Activated CD4-positive, CD25-positive, alpha-beta regulatory T cell treated with anti-CD3 and anti-CD28 coated beads, Interleukin-2, amount 50 U/mL, for 24 hours (primary cell): ENCODE results near the gene DNAH12.

Source experiments
- ATAC-seq, 2 donors: fragments of 150-1000 bp; cut with Tn5 transposase; one replicate each; pipeline ENCODE4 v1.10.0; 2021; ENCODE audit warnings: mild to moderate bottlenecking in 1 of 2, moderate library complexity in 1 of 2

Gene DNAH12, protein sequence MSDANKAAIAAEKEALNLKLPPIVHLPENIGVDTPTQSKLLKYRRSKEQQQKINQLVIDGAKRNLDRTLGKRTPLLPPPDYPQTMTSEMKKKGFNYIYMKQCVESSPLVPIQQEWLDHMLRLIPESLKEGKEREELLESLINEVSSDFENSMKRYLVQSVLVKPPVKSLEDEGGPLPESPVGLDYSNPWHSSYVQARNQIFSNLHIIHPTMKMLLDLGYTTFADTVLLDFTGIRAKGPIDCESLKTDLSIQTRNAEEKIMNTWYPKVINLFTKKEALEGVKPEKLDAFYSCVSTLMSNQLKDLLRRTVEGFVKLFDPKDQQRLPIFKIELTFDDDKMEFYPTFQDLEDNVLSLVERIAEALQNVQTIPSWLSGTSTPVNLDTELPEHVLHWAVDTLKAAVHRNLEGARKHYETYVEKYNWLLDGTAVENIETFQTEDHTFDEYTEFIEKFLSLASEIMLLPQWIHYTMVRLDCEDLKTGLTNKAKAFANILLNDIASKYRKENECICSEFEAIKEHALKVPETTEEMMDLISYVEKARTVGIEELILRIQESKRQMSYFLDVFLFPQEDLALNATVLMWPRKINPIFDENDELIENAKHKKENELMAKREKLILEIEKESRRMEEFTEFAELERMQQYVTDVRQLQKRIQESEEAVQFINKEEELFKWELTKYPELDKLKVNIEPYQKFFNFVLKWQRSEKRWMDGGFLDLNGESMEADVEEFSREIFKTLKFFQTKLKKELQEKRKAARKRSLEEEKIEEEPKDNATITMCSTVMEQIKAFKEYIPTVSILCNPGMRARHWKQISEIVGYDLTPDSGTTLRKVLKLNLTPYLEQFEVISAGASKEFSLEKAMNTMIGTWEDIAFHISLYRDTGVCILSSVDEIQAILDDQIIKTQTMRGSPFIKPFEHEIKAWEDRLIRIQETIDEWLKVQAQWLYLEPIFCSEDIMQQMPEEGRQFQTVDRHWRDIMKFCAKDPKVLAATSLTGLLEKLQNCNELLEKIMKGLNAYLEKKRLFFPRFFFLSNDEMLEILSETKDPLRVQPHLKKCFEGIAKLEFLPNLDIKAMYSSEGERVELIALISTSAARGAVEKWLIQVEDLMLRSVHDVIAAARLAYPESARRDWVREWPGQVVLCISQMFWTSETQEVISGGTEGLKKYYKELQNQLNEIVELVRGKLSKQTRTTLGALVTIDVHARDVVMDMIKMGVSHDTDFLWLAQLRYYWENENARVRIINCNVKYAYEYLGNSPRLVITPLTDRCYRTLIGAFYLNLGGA (N-terminal part only)

DNA sequence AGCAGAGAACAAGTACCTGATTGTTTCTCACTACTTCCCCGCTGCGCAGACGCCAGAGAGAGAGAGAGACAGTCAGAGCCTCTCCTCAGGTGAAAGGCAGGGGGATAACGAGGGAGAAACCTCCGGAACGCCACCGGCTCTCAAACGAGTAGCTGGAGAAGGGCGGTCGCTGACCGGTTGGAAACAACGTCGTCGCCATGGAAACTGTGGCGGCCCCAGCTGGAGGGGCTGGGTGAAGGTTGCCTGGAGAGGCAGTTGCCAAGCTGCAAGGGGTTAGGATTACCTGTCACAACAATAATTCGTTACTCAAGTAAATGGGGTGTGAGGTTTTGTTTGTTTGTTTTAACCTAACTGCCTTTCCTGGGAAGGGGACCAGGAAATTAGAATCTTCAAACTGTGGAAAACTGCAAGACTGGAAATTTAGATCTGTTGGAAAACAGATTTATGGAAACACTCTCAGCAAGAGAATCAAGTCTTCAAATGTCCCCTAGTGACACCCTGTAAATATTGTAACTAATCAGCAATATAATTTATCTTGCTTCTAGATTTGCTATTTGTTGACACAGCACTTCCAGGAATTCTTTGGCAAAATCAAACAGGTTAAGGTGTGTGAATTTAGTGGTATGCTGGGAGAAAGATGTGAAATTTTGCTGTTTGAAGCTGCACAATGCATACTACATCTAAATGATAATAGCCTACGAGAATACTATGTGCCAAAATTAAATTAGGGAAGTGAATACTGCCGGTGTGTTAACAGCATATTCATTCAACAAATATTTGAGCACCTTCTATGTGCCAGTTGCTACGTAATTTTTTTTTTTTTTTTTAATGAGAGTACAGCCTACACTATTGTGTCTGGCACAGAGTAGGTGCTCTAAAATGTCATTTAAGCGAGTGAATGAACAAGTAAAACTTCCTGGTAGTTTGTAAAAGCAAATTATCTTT is at the start of gene DNAH12:
DNAH12 (minus strand) TSS at position 164 of the 945 bp plus-strand sequence. CDS start 1,474 bp downstream, outside the sequence.
- no peak for ATAC-seq

DNA sequence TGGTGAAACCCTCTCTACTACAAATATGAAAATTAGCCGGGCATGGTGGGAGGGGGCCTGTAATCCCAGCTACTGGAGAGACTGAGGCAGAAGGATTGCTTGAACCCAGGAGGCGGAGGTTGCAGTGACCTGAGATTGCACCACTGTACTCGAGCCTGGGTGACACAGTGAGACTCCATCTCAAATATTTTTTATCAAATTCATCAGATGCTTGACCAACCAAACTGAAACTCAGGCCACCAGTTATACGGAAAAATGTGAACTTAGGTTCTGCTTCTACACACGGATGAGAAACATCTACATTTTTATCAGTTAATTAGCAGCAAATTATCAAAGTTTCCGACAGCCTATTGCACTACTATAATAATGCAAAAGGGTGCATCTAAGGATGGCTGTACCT is 48.2 kb upstream of the DNAH12 start:
- ATAC-seq, result no peak

DNA sequence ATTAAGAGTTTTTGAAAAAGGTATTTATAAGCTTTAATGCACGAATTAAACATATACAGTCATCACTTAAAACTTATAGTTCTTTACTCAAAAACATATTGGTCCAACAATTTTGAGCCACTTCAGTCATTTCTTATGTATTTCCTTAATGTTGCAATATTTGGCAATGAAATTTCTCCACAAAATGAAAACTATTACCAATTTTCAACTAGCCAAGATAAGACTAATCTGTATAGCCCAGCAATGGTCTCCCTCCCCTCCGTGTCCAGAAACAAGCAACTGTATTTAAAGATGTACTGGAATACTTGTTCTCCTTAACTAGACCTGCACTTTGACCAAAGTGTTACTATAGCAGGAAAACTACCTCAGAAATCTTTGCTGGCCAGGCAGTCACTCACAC is 43.8 kb upstream of the DNAH12 start:
- no peak for ATAC-seq

DNA sequence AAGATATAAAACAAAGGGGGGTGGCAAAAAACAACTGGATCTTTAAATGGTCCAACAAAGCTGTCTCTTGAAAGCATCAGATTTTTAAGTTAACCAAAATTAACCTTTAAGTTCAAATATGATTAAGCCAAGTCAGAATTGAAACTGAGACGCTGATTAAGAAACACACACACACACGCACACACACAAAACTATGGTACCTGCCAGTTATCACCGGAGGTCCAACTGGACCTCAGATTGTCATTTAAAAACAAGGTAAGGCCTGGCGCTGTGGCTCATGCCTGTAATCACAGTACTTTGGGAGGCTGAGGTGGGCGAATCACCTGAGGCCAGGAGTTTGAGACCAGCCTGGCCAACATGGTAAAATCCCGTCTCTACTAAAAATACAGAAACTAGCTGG is 42.6 kb upstream of the DNAH12 start:
- ATAC-seq, result peak in 1 of 2 donors; percentile 45

DNA sequence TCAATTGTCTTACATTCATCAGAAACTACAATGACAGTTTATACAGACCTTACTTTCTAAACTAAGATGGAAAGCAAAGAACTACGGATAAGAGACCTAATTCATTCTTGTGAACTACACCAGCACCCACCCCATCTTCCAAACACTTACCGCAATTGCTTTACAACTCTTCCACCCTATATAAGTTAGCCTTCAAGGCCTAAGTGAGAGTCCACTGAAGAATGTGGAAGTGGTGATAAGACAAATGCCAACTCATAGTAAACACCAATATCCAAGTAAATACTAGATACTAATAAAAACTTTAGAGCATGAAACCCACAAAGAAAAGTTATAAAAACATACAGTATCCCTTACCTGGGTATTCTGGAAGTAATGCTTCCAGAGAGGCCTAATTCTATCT is 39.4 kb upstream of the DNAH12 start:
- ATAC-seq, result no peak

DNA sequence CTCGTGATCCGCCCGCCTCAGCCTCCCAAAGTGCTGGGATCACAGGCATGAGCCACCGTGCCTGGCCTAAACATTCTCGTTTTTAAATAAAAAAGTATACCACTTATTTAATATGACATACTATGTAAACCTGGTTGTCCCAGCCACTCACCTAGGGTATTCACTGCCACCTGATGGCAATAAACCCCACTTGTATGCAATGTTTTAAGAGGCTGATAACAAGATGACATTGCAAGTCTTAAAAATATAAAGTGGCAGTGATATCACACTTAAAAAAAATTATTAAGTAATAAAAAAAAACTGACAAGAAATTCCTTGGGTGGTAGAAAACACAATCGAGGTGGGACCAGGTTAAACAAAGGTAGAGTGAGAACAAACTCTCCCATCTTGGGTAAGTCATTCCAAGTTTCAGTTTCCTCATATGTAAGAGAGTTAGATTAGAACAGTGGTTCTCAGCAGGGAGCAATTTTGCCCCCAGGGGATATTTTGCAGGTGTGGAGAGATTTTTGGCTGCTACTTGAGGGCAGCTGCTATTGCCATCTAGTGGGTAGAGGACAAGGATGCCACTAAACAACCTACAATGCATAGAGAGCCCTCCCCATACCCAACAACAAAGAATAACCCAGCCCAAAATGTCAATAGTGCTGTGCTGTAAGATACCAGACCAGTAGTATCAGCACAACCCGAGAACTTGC is 38.5 kb upstream of the DNAH12 start:
- ATAC-seq, result no peak

DNA sequence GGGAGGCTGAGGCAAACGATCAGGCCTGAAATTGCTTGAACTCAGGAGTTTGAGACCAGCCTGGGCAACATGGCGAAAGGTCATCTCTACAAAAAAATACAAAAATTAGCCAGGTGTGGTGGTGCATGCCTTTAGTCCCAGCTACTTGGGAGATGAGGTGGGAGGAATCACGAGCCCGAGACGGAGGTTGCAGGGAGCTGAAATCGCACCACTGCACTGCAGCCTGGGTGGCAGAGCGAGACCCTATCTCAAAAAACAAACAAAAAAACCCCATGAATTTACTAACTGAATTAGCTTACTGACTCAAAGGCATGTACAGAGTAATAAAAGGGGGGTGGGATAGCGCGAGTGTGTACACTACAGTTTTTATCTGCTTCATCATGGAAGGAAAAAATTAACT is 33.7 kb upstream of the DNAH12 start:
- no peak for ATAC-seq

DNA sequence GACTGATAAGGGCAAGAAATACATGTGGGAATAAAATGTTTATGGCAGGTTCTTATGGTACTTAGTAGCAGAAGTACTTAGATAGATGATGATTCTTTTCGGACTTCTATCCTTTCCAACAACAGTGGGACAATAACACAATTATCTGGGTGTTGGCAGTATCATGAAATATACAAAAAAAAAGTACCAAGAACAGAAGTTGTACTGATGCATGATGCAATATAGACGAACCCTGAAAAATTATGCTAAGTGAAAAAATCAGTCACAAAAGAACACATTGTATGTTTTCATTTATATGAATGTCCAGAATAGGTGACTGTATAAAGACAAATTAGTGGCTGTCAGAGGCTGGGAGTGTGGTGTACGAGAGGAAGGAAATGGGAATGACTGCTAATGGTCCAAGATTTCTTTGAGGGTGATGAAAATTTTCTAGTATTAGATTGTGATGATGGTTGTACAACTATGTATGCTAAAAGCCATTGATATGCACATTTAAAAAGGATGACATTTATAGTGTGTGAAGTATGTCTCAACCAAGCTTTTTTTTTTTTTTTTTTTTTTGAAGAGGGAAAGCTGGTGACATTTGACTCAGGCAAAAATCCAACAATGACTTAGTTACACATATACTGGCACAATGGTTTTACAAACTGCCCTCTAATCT is 32.0 kb upstream of the DNAH12 start:
- no peak for ATAC-seq

DNA sequence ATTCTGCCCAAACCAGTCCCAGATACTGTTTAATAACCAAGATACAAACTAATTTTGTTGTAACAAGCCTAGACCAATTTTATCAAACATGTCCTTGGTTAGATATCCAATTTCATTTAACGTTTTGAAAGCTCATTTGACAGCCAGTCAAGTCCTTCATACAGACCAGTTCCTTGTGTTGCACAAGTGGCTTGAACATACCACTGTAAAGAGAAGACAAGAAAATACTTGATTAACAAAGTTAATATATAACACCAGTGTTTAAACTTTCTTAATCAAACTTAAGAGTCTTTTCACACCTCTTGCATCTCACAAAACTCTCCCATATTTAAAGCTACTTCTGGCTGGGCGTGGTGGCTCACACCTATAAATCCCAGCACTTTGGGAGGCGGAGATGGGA is 28.0 kb upstream of the DNAH12 start:
- ATAC-seq, result no peak

DNA sequence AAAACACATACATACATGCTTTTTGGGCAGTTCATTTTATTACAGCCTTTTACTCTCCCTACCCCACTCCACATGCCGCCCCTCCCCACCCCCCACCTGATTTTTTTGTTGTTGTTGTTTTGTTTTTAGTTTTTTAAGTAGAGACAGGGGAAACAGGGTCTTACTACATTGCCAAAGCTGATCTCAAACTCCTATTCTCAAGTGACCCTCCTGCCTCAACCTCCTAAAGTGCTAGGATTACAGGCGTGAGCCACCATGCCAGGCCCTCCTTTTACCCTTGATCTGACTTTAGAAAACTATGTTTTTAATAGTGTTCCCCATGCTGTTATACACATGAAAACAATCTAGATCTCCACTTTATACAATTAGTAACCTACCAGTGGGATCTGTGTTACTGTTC is 26.7 kb upstream of the DNAH12 start:
- no peak for ATAC-seq

DNA sequence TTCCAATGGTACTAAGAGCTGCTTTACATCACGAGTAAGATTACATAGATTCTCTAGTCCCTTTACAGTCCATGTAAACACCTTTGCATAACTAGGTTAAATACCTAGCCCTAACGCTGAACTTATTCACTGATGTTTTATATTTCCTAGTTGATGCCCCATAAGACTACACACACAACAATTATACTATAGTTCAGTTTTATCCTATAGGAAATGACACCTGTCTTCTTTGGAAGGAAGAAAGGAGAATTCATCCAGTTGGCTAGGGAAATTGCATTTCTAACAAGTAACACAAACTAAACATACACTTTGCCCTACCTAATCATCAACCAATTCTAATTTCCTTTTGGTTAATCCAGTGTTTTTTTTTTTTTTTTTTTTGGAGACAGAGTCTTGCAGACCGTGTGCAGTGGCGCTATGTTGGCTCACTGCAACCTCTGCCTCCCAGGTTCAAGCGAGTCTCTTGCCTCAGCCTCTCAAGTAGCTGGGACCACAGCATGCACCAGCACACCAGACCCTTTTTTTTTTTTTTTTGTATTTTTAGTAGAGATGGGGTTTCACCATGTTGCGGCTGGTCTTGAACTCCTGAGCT is 25.8 kb upstream of the DNAH12 start:
- no peak for ATAC-seq

DNA sequence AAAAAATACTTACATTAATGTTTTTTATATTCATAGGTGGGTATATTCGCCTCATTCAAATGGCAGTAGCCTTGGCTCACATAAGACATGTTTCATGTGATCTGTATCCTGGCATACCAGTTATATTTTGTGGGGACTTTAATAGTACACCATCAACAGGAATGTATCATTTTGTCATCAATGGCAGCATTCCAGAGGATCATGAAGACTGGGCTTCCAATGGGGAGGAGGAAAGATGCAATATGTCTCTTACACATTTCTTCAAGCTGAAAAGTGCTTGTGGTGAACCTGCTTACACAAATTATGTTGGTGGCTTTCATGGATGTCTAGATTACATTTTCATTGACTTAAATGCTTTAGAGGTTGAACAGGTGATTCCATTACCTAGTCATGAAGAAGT is 15.4 kb upstream of the DNAH12 start:
- no peak for ATAC-seq

DNA sequence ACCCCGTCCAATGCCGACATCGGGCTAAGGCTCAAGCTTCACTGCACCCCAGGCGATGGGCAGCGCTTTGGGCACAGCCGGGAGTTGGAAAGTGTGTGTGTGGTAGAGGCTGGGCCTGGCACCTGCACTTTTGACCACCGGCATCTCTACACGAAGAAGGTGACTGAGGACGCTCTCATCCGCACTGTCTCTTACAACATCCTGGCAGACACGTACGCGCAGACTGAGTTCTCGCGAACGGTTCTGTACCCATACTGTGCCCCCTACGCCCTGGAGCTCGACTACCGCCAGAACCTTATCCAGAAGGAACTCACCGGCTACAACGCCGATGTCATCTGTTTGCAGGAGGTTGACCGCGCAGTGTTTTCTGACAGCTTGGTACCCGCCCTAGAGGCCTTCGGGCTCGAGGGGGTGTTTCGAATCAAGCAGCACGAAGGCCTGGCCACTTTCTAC is 13.0 kb upstream of the DNAH12 start:
- peak; percentile 45 to 48 for ATAC-seq

DNA sequence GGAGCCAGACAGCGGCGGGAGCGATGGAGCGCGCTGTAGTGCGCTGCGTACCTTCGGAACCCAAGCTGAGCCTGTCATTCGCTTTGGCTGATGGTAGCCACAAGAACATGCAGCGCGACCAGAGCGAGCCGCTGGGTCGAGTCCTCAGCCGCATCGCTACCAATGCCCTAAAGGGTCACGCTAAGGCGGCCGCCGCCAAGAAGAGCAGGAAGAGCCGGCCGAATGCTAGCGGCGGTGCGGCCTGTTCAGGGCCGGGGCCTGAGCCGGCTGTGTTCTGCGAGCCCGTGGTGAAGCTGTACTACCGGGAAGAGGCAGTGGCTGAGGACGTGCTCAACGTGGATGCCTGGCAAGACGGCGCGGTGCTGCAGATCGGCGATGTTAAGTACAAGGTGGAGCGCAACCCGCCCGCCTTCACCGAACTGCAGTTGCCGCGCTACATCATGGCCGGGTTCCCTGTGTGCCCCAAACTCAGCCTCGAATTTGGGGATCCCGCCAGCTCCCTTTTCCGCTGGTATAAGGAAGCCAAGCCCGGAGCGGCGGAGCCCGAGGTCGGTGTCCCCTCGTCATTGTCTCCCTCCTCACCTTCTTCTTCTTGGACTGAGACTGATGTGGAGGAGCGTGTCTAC is 12.4 kb upstream of the DNAH12 start:
- peak; percentile 28 to 34 for ATAC-seq

DNA sequence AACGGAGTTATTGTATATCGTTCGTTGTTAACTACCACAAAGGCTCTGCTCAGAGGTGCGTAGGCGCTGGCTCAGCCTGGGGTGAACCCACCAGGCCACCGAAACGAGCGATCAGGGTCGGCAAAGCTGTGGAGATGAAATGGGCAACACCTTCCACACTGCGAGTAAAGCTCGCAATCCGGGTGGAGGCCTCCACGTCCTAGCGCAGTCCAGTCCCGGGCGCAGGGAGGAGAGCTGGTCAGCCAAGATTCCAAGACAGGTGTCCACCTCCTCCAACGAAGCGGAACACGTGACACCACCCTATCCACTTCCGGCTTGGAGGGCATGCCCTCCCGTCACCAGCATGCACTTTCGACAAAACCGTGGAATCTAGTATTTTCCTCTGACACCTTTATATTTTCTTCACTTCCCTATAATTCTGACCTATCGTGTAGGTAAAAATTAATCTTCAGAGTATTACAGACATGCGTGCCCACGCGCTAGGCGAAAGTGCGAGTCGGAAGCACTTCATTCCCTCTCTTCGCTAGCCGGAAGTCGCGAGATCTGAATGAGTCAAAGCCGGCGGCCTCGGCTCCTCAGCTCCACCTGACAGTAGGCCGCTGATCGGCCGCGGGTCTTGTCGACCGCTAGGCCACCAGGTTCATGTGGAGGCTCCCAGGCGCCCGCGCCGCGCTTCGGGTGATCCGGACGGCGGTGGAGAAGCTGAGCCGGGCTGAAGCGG is 11.8 kb upstream of the DNAH12 start, which contains the start of gene PDE12:
PDE12 (plus strand) TSS at position 537 of the 721 bp plus-strand sequence; CDS start at position 643, 106 bp downstream.
- ATAC-seq, result peak; percentile 82 to 87

DNA sequence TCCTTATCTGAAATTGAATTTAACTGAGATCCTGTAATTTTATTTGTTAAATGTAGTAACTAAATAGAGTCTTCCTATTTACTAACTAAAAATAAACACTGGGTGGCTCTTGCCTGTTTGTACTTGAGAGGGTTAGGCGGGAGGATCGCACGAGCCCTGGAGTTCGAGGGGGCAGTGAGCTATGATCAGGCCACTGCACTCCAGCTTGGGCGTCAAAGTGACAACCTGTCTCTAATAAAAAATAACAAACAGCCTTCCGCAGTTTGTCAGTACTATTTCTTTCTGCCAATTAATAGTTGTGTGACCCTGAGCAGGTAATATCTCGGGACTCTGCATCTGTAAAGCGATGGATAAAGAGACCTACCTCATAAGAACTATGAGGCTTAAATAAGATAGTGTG is 11.2 kb upstream of the DNAH12 start:
- ATAC-seq, result no peak

DNA sequence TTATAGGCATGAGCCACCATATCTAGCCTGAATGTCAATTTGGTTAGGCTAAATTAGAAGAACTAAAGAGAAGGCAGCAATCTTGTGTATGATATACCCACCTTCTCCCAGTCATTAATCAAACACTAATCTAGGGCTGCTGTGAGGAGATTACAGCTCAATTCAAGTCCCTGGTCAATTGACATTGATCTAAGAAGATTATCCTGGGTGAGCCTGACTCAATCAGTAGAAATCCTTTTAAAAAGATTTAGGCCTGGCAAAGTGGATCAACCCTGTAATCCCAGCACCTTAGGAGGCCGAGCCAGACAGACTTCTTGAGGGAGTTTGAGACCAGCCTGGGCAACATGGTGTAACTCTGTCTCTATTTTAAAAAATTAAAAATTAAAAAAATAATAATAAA is 2.5 kb upstream of the DNAH12 start:
- no peak for ATAC-seq

DNA sequence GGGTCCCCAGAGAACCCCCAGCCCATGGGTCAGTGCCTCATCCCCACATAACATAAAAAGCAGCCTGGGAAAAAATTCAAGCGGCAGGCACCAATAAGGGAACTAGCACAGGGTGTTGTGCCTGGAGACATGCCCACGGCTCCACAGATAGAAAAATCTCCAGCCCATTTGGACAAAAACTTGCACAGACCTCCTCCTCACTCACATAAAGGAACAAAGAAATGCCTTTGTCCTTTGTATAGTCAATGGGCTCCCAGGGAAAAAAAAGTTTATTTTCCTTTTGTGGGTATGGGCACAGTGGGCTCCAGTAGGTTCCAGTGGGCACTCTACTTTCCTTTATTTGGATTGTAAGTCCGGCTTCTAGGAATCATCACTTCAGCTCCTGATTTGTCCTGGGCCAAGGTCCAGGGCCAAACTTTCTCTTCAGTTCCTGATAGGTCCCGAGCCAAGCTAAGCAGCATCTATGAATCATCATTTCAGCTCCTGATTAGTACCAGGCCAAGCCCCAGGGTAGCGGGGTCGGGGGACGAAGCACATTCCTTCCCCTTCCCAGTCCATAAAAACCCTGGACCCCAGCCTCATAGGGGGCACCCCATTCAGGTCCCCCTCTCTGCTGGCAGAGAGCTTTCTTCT is 1.6 kb upstream of the DNAH12 start:
- ATAC-seq, result no peak
